GM12891 (cell line): ENCODE results near the gene BLOC1S6.
A peak's percentile ranks its signal among the peaks of the same experiment; 100 is the strongest.

Experiments used
- PAX5 ChIP-seq: IDR thresholded peaks from 2 replicates; pipeline ENCODE4 v1.6.1; 2011; ENCODE audit warnings: low read length, moderate library complexity, mild to moderate bottlenecking; ENCODE audit not compliant: insufficient read depth, severe bottlenecking
- POLR2A ChIP-seq: IDR thresholded peaks from 2 replicates; pipeline ENCODE4 v1.6.1; 2011; ENCODE audit warnings: low read depth, low read length, control low read depth
- POLR2AphosphoS5 ChIP-seq: IDR thresholded peaks from 2 replicates; pipeline ENCODE4 v1.6.1; 2011; ENCODE audit warnings: low read depth, low read length, control low read depth
- SPI1 ChIP-seq: IDR thresholded peaks from 2 replicates; pipeline ENCODE4 v1.6.1; 2011; ENCODE audit warnings: low read depth, low read length, control low read depth
- TAF1 ChIP-seq: IDR thresholded peaks from 2 replicates; pipeline ENCODE4 v1.6.1; 2011; ENCODE audit warnings: low read depth, low read length, control low read depth

- TF ChIP-seq POLR2AphosphoS5: no peak
- no peak for TF ChIP-seq PAX5
- TF ChIP-seq POLR2A: no peak
- no peak for TF ChIP-seq TAF1
- TF ChIP-seq SPI1: peak; percentile 77
Measured at GRCh38 chr15:45555934-45556608, 31.1 kb upstream of the BLOC1S6 start.
